PFSK-1 (cell line): ENCODE data around the gene PTGFRN.

Source experiments
- FOXP2 ChIP-seq: optimal IDR thresholded peaks from 2 replicates; pipeline ENCODE3; 2011; ENCODE audit warnings: borderline replicate concordance, control low read depth, inconsistent platforms; ENCODE audit not compliant: insufficient read depth; ENCODE audit errors: extremely low read length, extremely low read depth
- POLR2AphosphoS5 ChIP-seq: IDR thresholded peaks from 2 replicates; pipeline ENCODE4 v1.6.1; 2012; ENCODE audit warnings: low read depth, mild to moderate bottlenecking, control low read depth, low read length, moderate library complexity
- REST ChIP-seq, 2 experiments: IDR thresholded peaks; 2 replicates each; pipeline versions ENCODE4 v1.6.1 to v1.8.0; 2011 to 2012; ENCODE audit warnings: low read depth in 2 of 2, low read length in 2 of 2, control low read depth in 1 of 2, inconsistent platforms in 1 of 2, mild to moderate bottlenecking in 1 of 2, moderate library complexity in 1 of 2; ENCODE audit not compliant: insufficient read depth in 1 of 2
- SIN3A ChIP-seq: IDR thresholded peaks from 2 replicates; pipeline ENCODE4 v1.6.1; 2012; ENCODE audit warnings: mild to moderate bottlenecking, low read length, moderate library complexity, borderline replicate concordance; ENCODE audit not compliant: insufficient read depth
- TAF1 ChIP-seq: IDR thresholded peaks from 2 replicates; pipeline ENCODE4 v1.6.1; 2012; ENCODE audit warnings: low read length, control low read depth, borderline replicate concordance; ENCODE audit not compliant: insufficient read depth

The PTGFRN gene

GRCh38 chr1:116879478-116880133, 30.1 kb upstream of the PTGFRN start:
- no peak for TF ChIP-seq SIN3A
- TF ChIP-seq POLR2AphosphoS5: no peak

- TF ChIP-seq FOXP2: no peak
- no peak for TF ChIP-seq POLR2AphosphoS5
- no peak for TF ChIP-seq TAF1
- no peak for TF ChIP-seq REST (IDR thresholded peaks at IDR 0.05; ENCODE audit: insufficient read depth in 1 of 2, low read depth in 2 of 2, low read length in 2 of 2)
- TF ChIP-seq SIN3A: no peak
Measured at GRCh38 chr1:116880917-116881316, 28.8 kb upstream of the PTGFRN start.

- TF ChIP-seq TAF1: no peak
- no peak for TF ChIP-seq SIN3A
Measured at GRCh38 chr1:116881879-116882520, 27.7 kb upstream of the PTGFRN start.

- TF ChIP-seq TAF1 (no peak), FOXP2 (no peak), POLR2AphosphoS5 (no peak), SIN3A (no peak)
Measured at GRCh38 chr1:116882866-116883265, 26.9 kb upstream of the PTGFRN start.

GRCh38 chr1:116886291-116886878, 23.3 kb upstream of the PTGFRN start:
- TF ChIP-seq TAF1 (no peak), POLR2AphosphoS5 (no peak), SIN3A (no peak), FOXP2 (no peak), REST (IDR thresholded peaks at IDR 0.05; ENCODE audit: insufficient read depth in 1 of 2, low read depth in 2 of 2, low read length in 2 of 2) (no peak)

GRCh38 chr1:116887212-116887611, 22.5 kb upstream of the PTGFRN start:
- TF ChIP-seq POLR2AphosphoS5 (no peak), FOXP2 (no peak), TAF1 (no peak), REST (IDR thresholded peaks at IDR 0.05; ENCODE audit: insufficient read depth in 1 of 2, low read depth in 2 of 2, low read length in 2 of 2) (no peak), SIN3A (no peak)
